SK-N-SH (cell line): ENCODE results near the gene NDUFC2. TPM values are rescaled to one million over a fixed set of nuclear protein-coding genes. Genes with fewer than 3 reads are reported as not detected.
"Not testable (repeated sequence)": the region's sequence is repeated elsewhere in the genome, so short reads cannot be mapped to it uniquely, and the experiment has no call there.

Source experiments
- CTCF ChIA-PET: fragments of 300-600, 350-600 bp; formaldehyde crosslinking; extraction: SDS; loops from one replicate; lab custom pipeline; 2021; lab: Yijun Ruan, JAX
- POLR2A ChIA-PET: fragments of 350-600 bp; sonication (Branson Sonifier 250); formaldehyde crosslinking; extraction: SDS; loops from one replicate; lab custom pipeline; 2020; ENCODE audit warnings: antibody characterized with exemption, inconsistent platforms; lab: Yijun Ruan, JAX
- DNase-seq: peaks from one replicate; pipeline ENCODE4 v3.0.0; 2012
- H2AFZ ChIP-seq: fragments of 200-600 bp; sonication (generic); 2 replicates; pipeline ENCODE4 v1.8.1; 2016; ENCODE audit warnings: antibody characterized with exemption, mild to moderate bottlenecking, low read depth
- H3F3A ChIP-seq: fragments of 200-600 bp; sonication (generic); replicated peaks from 2 replicates; pipeline ENCODE3; 2016; ENCODE audit warnings: antibody characterized with exemption, mild to moderate bottlenecking; ENCODE audit not compliant: insufficient read depth
- H3K27ac ChIP-seq, 2 experiments: fragments of 200-500 bp in 1 of 2; fragments of 200-600 bp in 1 of 2; sonication (Bioruptor generic) in 1 of 2; sonication (generic), shearing (Covaris generic) in 1 of 2; 2 replicates each; pipeline versions ENCODE4 v1.5.1 to v1.6.1; 2014 to 2016; ENCODE audit warnings: low read depth in 2 of 2, inconsistent platforms in 1 of 2, low read length in 1 of 2, mild to moderate bottlenecking in 1 of 2, mixed read lengths in 1 of 2
- H3K27me3 ChIP-seq: fragments of 200-600 bp; sonication (generic), shearing (Covaris generic); 2 replicates; pipeline ENCODE4 v1.6.1; 2016; ENCODE audit warnings: mixed run types; ENCODE audit not compliant: insufficient read depth
- H3K36me3 ChIP-seq, 2 experiments: fragments of 200-500 bp in 1 of 2; fragments of 200-600 bp in 1 of 2; sonication (Bioruptor generic) in 1 of 2; sonication (generic) in 1 of 2; replicated peaks in 1 of 2; 2 replicates each; pipeline versions ENCODE3 to v1.5.1; 2014 to 2016; ENCODE audit warnings: low read length in 1 of 2, mild to moderate bottlenecking in 1 of 2; ENCODE audit not compliant: insufficient read depth in 2 of 2, control insufficient read depth in 1 of 2
- H3K4me1 ChIP-seq, 2 experiments: fragments of 200-500 bp in 1 of 2; fragments of 200-600 bp in 1 of 2; sonication (Bioruptor generic) in 1 of 2; sonication (generic), shearing (Covaris generic) in 1 of 2; 2 replicates each; pipeline versions ENCODE4 v1.5.1 to v1.6.1; 2014 to 2016; ENCODE audit warnings: low read depth in 1 of 2, low read length in 1 of 2, mixed run types in 1 of 2; ENCODE audit not compliant: insufficient read depth in 2 of 2, control insufficient read depth in 1 of 2
- H3K4me2 ChIP-seq: fragments of 200-600 bp; sonication (generic), shearing (Covaris generic); 2 replicates; pipeline ENCODE4 v1.6.1; 2017; ENCODE audit warnings: mixed run types
- H3K4me3 ChIP-seq, 2 experiments: fragments of 200-500 bp in 1 of 2; fragments of 200-600 bp in 1 of 2; sonication (Bioruptor generic) in 1 of 2; sonication (generic), shearing (Covaris generic) in 1 of 2; 2 replicates each; pipeline versions ENCODE4 v1.5.1 to v1.8.1; 2014 to 2016; ENCODE audit warnings: low read depth in 2 of 2, inconsistent platforms in 1 of 2, low read length in 1 of 2, mild to moderate bottlenecking in 1 of 2, mixed read lengths in 1 of 2, moderate library complexity in 1 of 2
- H3K79me2 ChIP-seq: fragments of 200-600 bp; sonication (generic); 2 replicates; pipeline ENCODE4 v1.8.1; 2017; ENCODE audit warnings: mild to moderate bottlenecking; ENCODE audit not compliant: insufficient read depth
- H3K9ac ChIP-seq: fragments of 200-600 bp; sonication (generic); 2 replicates; pipeline ENCODE4 v1.6.1; 2017; ENCODE audit warnings: mixed run types
- H3K9me2 ChIP-seq: fragments of 200-600 bp; sonication (generic); 2 replicates; pipeline ENCODE4 v1.6.1; 2017; ENCODE audit warnings: mixed run types
- H3K9me3 ChIP-seq: fragments of 200-600 bp; sonication (generic); 2 replicates; pipeline ENCODE4 v1.6.1; 2017; ENCODE audit warnings: mixed run types, mild to moderate bottlenecking, moderate library complexity
- H4K20me1 ChIP-seq: fragments of 200-600 bp; sonication (generic); 2 replicates; pipeline ENCODE4 v1.6.1; 2017; ENCODE audit warnings: mild to moderate bottlenecking, mixed run types; ENCODE audit not compliant: insufficient read depth
- ELF1 ChIP-seq: IDR thresholded peaks from 2 replicates; pipeline ENCODE4 v1.4.0; 2012
- EZH2phosphoT487 ChIP-seq: fragments of 200-600 bp; sonication (generic); IDR thresholded peaks from 2 replicates; pipeline ENCODE4 v1.6.1; 2017; ENCODE audit warnings: low read depth, mixed run types, mild to moderate bottlenecking, antibody characterized with exemption, moderate library complexity, borderline replicate concordance
- FOXJ3 ChIP-seq: sonication (generic); formaldehyde crosslinking; IDR thresholded peaks from 2 replicates; pipeline ENCODE4 v1.5.1; 2020; ENCODE audit warnings: mild to moderate bottlenecking, missing genetic modification reagents
- GABPA ChIP-seq: IDR thresholded peaks from 2 replicates; pipeline ENCODE4 v1.4.0; 2012; ENCODE audit warnings: low read depth, mild to moderate bottlenecking
- GATA2 ChIP-seq: sonication (generic); formaldehyde crosslinking; IDR thresholded peaks from 2 replicates; pipeline ENCODE4 v1.5.0; 2020; ENCODE audit warnings: mild to moderate bottlenecking, missing genetic modification reagents
- MAX ChIP-seq: IDR thresholded peaks from 2 replicates; pipeline ENCODE4 v1.4.0; 2012; ENCODE audit warnings: low read depth
- MXI1 ChIP-seq: IDR thresholded peaks from 2 replicates; pipeline ENCODE4 v1.6.1; 2012; ENCODE audit warnings: mild to moderate bottlenecking, low read depth, low read length, improper control_type of control experiment
- PBX3 ChIP-seq: IDR thresholded peaks from 2 replicates; pipeline ENCODE4; 2012
- POLR2AphosphoS5 ChIP-seq: IDR thresholded peaks from 2 replicates; pipeline ENCODE4 v1.6.1; 2012; ENCODE audit warnings: low read depth, low read length
- RAD21 ChIP-seq: IDR thresholded peaks from 2 replicates; pipeline ENCODE4 v1.6.1; 2012; ENCODE audit warnings: mild to moderate bottlenecking, low read length
- RCOR1 ChIP-seq: fragments of 150-350 bp; IDR thresholded peaks from 2 replicates; pipeline ENCODE4 v1.6.1; 2017; ENCODE audit warnings: antibody characterized with exemption, low read length
- RXRA ChIP-seq: IDR thresholded peaks from 2 replicates; pipeline ENCODE4 v1.4.0; 2012; ENCODE audit warnings: low read depth, mild to moderate bottlenecking, borderline replicate concordance
- WGBS: methylation state at CpG from one replicate; pipeline ENCODE4 v1.1.6; 2017; ENCODE audit warnings: low lambda C conversion rate; 5-methylcytosine and 5-hydroxymethylcytosine counted together
- polyA plus RNA-seq, 3 experiments: library from polyadenylated mRNA; depleted of rRNA; stranded (reverse); fragments of >200 nt; gene quantifications; 2 replicates each; pipeline ENCODE4 v1.2.3, GENCODE V29; 2012
- TF ChIP-seq, protein P1 (sequence below): fragments of 150-350 bp; IDR thresholded peaks from 2 replicates; pipeline ENCODE4 v1.6.1; 2016; ENCODE audit warnings: mild to moderate bottlenecking, low read depth, low read length

The NDUFC2 gene
- polyA plus RNA-seq, 1 of the 3 experiments (the other 2 are of a cell fraction) = 235 TPM

- Histone ChIP-seq H3K27me3 (no peaks in the 10 kb centered on the region), H3K4me3 (no peak overlapping the region), H3K4me1 (peaks cover 3 to 4% of the 10 kb centered on the region in 2 experiments; a peak in 2 of 4 replicates), H3K27ac (no peak overlapping the region), H3K9me3 (no peaks in the 10 kb centered on the region), H3K9ac (no peak overlapping the region), H2AFZ (no peak overlapping the region), H3K9me2 (no peaks in the 10 kb centered on the region), H3K36me3 (no peaks in the 10 kb centered on the region), H3K4me2 (no peak overlapping the region), H4K20me1 (no peaks in the 10 kb centered on the region), H3F3A (peaks cover 6% of the 10 kb centered on the region), H3K79me2 (no peaks in the 10 kb centered on the region)
- TF ChIP-seq, protein P1, sequence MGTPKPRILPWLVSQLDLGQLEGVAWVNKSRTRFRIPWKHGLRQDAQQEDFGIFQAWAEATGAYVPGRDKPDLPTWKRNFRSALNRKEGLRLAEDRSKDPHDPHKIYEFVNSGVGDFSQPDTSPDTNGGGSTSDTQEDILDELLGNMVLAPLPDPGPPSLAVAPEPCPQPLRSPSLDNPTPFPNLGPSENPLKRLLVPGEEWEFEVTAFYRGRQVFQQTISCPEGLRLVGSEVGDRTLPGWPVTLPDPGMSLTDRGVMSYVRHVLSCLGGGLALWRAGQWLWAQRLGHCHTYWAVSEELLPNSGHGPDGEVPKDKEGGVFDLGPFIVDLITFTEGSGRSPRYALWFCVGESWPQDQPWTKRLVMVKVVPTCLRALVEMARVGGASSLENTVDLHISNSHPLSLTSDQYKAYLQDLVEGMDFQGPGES = no peak
- TF ChIP-seq MAX = no peak
- DNase-seq = no peak
- POLR2A ChIA-PET = no interaction called here
- CTCF ChIA-PET = interaction anchor here (1.1 to 1.4 kb wide), 3 partner anchors 13 to 19 kb away, joined by 3 to 6 read pairs (median 3); partner anchors contain the start of gene NDUFC2
- 94% methylated on average over 8 of the region's 8 CpGs for WGBS
These were observed 19.1 kb downstream of the NDUFC2 start for GRCh38 chr11:78060533-78060932.

DNA sequence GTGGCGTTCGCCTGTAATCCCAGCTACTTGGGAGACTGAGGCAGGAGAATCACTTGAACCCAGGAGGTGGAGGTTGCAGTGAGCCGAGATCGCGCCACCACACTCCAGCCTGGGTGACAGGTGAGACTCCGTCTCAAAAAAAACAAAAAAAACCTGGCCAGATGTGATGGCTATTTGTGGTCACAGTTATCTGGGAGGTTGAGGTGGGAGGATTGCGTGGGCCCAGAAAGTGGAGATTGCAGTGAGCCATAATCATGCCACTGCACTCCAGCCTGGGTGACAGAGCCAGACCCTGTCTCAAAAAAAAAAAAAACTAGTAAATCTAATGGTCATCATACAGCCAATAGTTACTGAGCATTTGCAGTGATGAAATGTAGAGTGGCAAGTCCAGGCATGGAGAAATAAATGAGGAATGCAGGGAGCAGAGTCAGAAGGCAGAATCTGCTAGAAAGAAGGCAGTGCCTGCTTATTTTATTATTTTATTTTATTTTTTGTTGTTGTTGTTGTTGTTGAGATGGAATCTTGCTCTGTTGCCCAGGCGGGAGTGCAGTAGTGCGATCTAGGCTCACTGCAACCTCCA lies 19.8 kb downstream of the NDUFC2 start:
- H3K27ac ChIP-seq, H3F3A ChIP-seq, H3K9me3 ChIP-seq, H3K79me2 ChIP-seq, H3K27me3 ChIP-seq, H2AFZ ChIP-seq, H3K36me3 ChIP-seq, DNase-seq, H3K9ac ChIP-seq, H3K9me2 ChIP-seq, H3K4me1 ChIP-seq, H3K4me3 ChIP-seq, H3K4me2 ChIP-seq, H4K20me1 ChIP-seq, POLR2A ChIA-PET: not testable (repeated sequence)
- WGBS = 99% methylated on average over 9 of the region's 9 CpGs
- CTCF ChIA-PET = interaction anchor here (1.1 to 1.5 kb wide), 3 partner anchors 12 to 19 kb away, joined by 3 to 10 read pairs (median 3); partner anchors contain the start of gene NDUFC2

DNA sequence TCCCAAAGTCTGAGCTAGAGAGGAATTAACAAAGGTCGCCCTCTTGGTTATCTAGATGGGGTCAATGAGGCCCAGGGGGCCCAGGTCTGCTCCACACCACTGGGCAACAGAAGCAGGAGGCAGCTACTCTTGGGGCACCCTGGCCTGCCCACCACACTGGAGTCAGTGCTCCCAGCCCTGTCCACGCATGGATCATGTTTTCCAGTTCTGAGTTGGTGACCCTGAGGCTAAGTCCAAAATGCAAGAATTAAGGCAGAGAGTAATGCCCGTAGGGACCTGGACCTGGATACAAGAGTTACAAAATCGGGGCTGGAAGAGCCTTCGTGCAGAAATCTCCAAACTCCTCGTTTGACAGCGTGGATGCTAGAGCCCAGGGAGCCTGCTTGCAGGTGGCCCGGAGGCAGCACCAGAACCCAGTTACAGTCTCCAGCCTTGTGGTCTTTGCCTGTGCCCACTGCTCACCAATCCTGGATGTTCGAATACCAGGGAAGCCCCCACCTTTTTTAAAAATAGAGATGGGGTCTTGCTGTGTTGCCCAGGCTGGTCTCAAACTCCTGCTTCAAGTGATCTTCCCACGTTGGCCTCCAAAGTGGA lies 22.1 kb downstream of the NDUFC2 start:
- H3K9me3 ChIP-seq = no peaks in the 10 kb centered on the region
- H2AFZ ChIP-seq = no peak overlapping the region
- H4K20me1 ChIP-seq = no peaks in the 10 kb centered on the region
- H3K4me1 ChIP-seq = peaks cover 3 to 4% of the 10 kb centered on the region in 2 experiments; a peak in 2 of 4 replicates
- no peaks in the 10 kb centered on the region for H3K27me3 ChIP-seq
- H3K36me3 ChIP-seq = no peaks in the 10 kb centered on the region
- H3K79me2 ChIP-seq = no peaks in the 10 kb centered on the region
- POLR2A ChIA-PET = no interaction called here
- H3F3A ChIP-seq = peaks cover 6% of the 10 kb centered on the region
- 79% methylated on average over 10 of the region's 10 CpGs for WGBS
- no peak for DNase-seq
- no peak overlapping the region for H3K4me3 ChIP-seq
- H3K9ac ChIP-seq = no peak overlapping the region
- no peaks in the 10 kb centered on the region for H3K9me2 ChIP-seq
- CTCF ChIA-PET = interaction anchor here (4.0 kb wide), 1 partner anchor 12 kb away, joined by 28 read pairs; no protein-coding TSS in a partner anchor
- no peak overlapping the region for H3K27ac ChIP-seq
- H3K4me2 ChIP-seq = no peak overlapping the region
- TF ChIP-seq RAD21 = no peak
- no peak for TF ChIP-seq RXRA
- no peak for TF ChIP-seq GABPA
- no peak for TF ChIP-seq MAX
- no peak for TF ChIP-seq ELF1
- no peak for TF ChIP-seq GATA2 (CRISPR knock-in tag)
- no peak for TF ChIP-seq MXI1
- TF ChIP-seq RCOR1 = no peak
- TF ChIP-seq PBX3 = no peak
- TF ChIP-seq EZH2phosphoT487 = no peak
- no peak for TF ChIP-seq POLR2AphosphoS5
- TF ChIP-seq, protein P1 = no peak
- TF ChIP-seq FOXJ3 (CRISPR knock-in tag) = no peak
